HepG2 (cell line): ENCODE results near the gene FAM234B. TPM values are rescaled to one million over a fixed set of nuclear protein-coding genes. Genes with fewer than 3 reads are reported as not detected.
A peak's percentile ranks its signal among the peaks of the same experiment; 100 is the strongest.

Experiments used
- ASH2L ChIP-seq: fragments of 300-600, 200-600 bp; sonication (generic); IDR thresholded peaks from 2 replicates; pipeline ENCODE4 v1.7.0; 2017; ENCODE audit warnings: low read depth, mild to moderate bottlenecking, moderate library complexity, mixed read lengths, low read length; ENCODE audit not compliant: insufficient read length
- GABPB1 ChIP-seq: IDR thresholded peaks from 2 replicates; pipeline ENCODE4 v1.6.1; 2016; ENCODE audit warnings: mild to moderate bottlenecking, missing genetic modification reagents, moderate library complexity, missing compliant biosample characterization
- GLI4 ChIP-seq: sonication (generic); formaldehyde crosslinking; IDR thresholded peaks from 2 replicates; pipeline ENCODE4 v1.5.1; 2020; ENCODE audit warnings: missing genetic modification reagents, mild to moderate bottlenecking, moderate library complexity, borderline replicate concordance
- GLMP ChIP-seq: sonication (generic); formaldehyde crosslinking; IDR thresholded peaks from 2 replicates; pipeline ENCODE4 v1.9.0; 2021; ENCODE audit warnings: missing genetic modification reagents, mild to moderate bottlenecking, borderline replicate concordance
- ISL2 ChIP-seq: sonication (generic); formaldehyde crosslinking; IDR thresholded peaks from 2 replicates; pipeline ENCODE4 v1.5.0; 2020; ENCODE audit warnings: missing genetic modification reagents
- MTF1 ChIP-seq: sonication (generic); formaldehyde crosslinking; IDR thresholded peaks from 2 replicates; pipeline ENCODE4 v1.5.0; 2020; ENCODE audit warnings: missing genetic modification reagents
- RFXAP ChIP-seq: sonication (generic); formaldehyde crosslinking; IDR thresholded peaks from 2 replicates; pipeline ENCODE4 v1.4.0; 2020; ENCODE audit warnings: missing genetic modification reagents, borderline replicate concordance
- SRSF9 ChIP-seq: fragments of 200-400 bp; formaldehyde crosslinking; IDR thresholded peaks from 2 replicates; pipeline ENCODE4 v1.6.1; 2018; ENCODE audit warnings: borderline replicate concordance, mild to moderate bottlenecking, low read depth, low read length; ENCODE audit not compliant: insufficient read depth, poor library complexity, severe bottlenecking
- TCF12 ChIP-seq, 2 experiments: fragments of 450-650 bp in 1 of 2; sonication (generic) in 1 of 2; formaldehyde crosslinking in 1 of 2; IDR thresholded peaks; 2 replicates each; pipeline versions ENCODE4 v1.6.1 to v1.8.0; 2017 to 2022; ENCODE audit warnings: antibody characterized with exemption in 1 of 2, mild to moderate bottlenecking in 1 of 2, missing genetic modification reagents in 1 of 2, moderate library complexity in 1 of 2
- TMF1 ChIP-seq: sonication (generic); formaldehyde crosslinking; IDR thresholded peaks from 2 replicates; pipeline ENCODE4 v1.8.1; 2022; ENCODE audit warnings: low read depth, missing genetic modification reagents
- UBTF ChIP-seq: sonication (generic); formaldehyde crosslinking; IDR thresholded peaks from 2 replicates; pipeline ENCODE4 v1.4.0; 2020; ENCODE audit warnings: mild to moderate bottlenecking, missing genetic modification reagents
- YY1 ChIP-seq: IDR thresholded peaks from 2 replicates; pipeline ENCODE4 v1.6.1; 2011; ENCODE audit warnings: low read length, low read depth, moderate library complexity, mild to moderate bottlenecking; ENCODE audit not compliant: insufficient read depth, insufficient replicate concordance
- ZFP41 ChIP-seq: sonication (generic); formaldehyde crosslinking; IDR thresholded peaks from 2 replicates; pipeline ENCODE4 v1.4.0; 2020; ENCODE audit warnings: mild to moderate bottlenecking, missing genetic modification reagents, borderline replicate concordance
- ZFX ChIP-seq: sonication (generic); formaldehyde crosslinking; IDR thresholded peaks from 2 replicates; pipeline ENCODE4 v1.4.0; 2020; ENCODE audit warnings: mild to moderate bottlenecking, low read depth, missing genetic modification reagents, moderate library complexity
- ZMAT5 ChIP-seq: sonication (generic); formaldehyde crosslinking; IDR thresholded peaks from 2 replicates; pipeline ENCODE4 v1.5.0; 2020; ENCODE audit warnings: mild to moderate bottlenecking, low read depth, missing genetic modification reagents, borderline replicate concordance
- ZMYM2 ChIP-seq: sonication (generic); formaldehyde crosslinking; IDR thresholded peaks from 2 replicates; pipeline ENCODE4 v1.8.0; 2022; ENCODE audit warnings: mild to moderate bottlenecking, missing genetic modification reagents
- ZNF44 ChIP-seq: sonication (generic); formaldehyde crosslinking; IDR thresholded peaks from 2 replicates; pipeline ENCODE4 v1.5.1; 2020; ENCODE audit warnings: mild to moderate bottlenecking, missing genetic modification reagents
- ZNF530 ChIP-seq: sonication (generic); formaldehyde crosslinking; IDR thresholded peaks from 2 replicates; pipeline ENCODE4 v1.5.0; 2020; ENCODE audit warnings: low read depth, mild to moderate bottlenecking, missing genetic modification reagents
- ZNF549 ChIP-seq: sonication (generic); formaldehyde crosslinking; IDR thresholded peaks from 2 replicates; pipeline ENCODE4 v1.5.0; 2020; ENCODE audit warnings: missing genetic modification reagents
- ZNF569 ChIP-seq: sonication (generic); formaldehyde crosslinking; IDR thresholded peaks from 2 replicates; pipeline ENCODE4 v1.5.0; 2020; ENCODE audit warnings: mild to moderate bottlenecking, missing genetic modification reagents, moderate library complexity, borderline replicate concordance
- ZNF703 ChIP-seq: sonication (generic); formaldehyde crosslinking; IDR thresholded peaks from 2 replicates; pipeline ENCODE4 v1.5.1; 2020; ENCODE audit warnings: missing genetic modification reagents, mild to moderate bottlenecking, moderate library complexity, borderline replicate concordance
- ZNF816 ChIP-seq: sonication (generic); formaldehyde crosslinking; IDR thresholded peaks from 2 replicates; pipeline ENCODE4 v1.8.0; 2022; ENCODE audit warnings: missing genetic modification reagents, mild to moderate bottlenecking, borderline replicate concordance
- ZNF841 ChIP-seq: sonication (generic); formaldehyde crosslinking; IDR thresholded peaks from 2 replicates; pipeline ENCODE4 v1.8.1; 2023; ENCODE audit warnings: missing genetic modification reagents, borderline replicate concordance
- ZNF879 ChIP-seq: sonication (generic); formaldehyde crosslinking; IDR thresholded peaks from 2 replicates; pipeline ENCODE4 v1.8.1; 2023; ENCODE audit warnings: missing genetic modification reagents
- ZSCAN30 ChIP-seq: sonication (generic); formaldehyde crosslinking; IDR thresholded peaks from 2 replicates; pipeline ENCODE4 v1.5.0; 2020; ENCODE audit warnings: mild to moderate bottlenecking, missing genetic modification reagents
- polyA plus RNA-seq, 8 experiments: library from polyadenylated mRNA; depleted of rRNA in 3 of 8; stranded (reverse) in 7 of 8; unstranded in 1 of 8; fragments of >200 nt; fragmentation: Illumina TruSeq in 4 of 8; extraction: Trizol in 4 of 8; gene quantifications; 2 replicates each; pipeline versions ENCODE4 v1.2.1 to v1.2.3, GENCODE V29; 2011 to 2016; ENCODE audit warnings: low read depth in 4 of 8, missing spikeins in 1 of 8, mixed read lengths in 1 of 8; ENCODE audit not compliant: insufficient read depth in 1 of 8
- total RNA-seq, 5 experiments: library from RNA; depleted of rRNA; stranded (reverse); fragments of >200 nt; fragmentation: Illumina TruSeq; extraction: Trizol; gene quantifications; 2 replicates each; pipeline ENCODE4 v1.2.3, GENCODE V29; 2016; ENCODE audit warnings: low read depth in 1 of 5

Gene FAM234B
- total and polyA plus RNA-seq, 2 of the 13 experiments (the other 11 are each of a cell fraction or from before 2014, with no cell fraction given): 7.8 to 13.8 TPM

- TF ChIP-seq UBTF (CRISPR knock-in tag) (no peak), ZNF703 (CRISPR knock-in tag) (no peak), YY1 (no peak), TCF12 (IDR thresholded peaks at IDR 0.05) (no peak), TCF12 (CRISPR knock-in tag; IDR thresholded peaks at IDR 0.05) (no peak), ZNF816 (CRISPR knock-in tag) (no peak), ZNF879 (CRISPR knock-in tag) (no peak), ZMYM2 (CRISPR knock-in tag) (no peak), ZMAT5 (no peak), ISL2 (no peak), ZNF841 (no peak), ZNF569 (no peak), ZNF549 (CRISPR knock-in tag) (no peak), ASH2L (peak; percentile 7), GLMP (CRISPR knock-in tag) (no peak), GABPB1 (CRISPR knock-in tag) (peak; percentile 43), ZFX (peak; percentile 50; the same call in 1 of the 2 replicates), GLI4 (no peak), SRSF9 (no peak), ZFP41 (CRISPR knock-in tag) (no peak), RFXAP (CRISPR knock-in tag) (no peak), ZNF44 (no peak), MTF1 (CRISPR knock-in tag) (no peak), ZSCAN30 (CRISPR knock-in tag) (no peak), ZNF530 (no peak), TMF1 (CRISPR knock-in tag) (no peak)
Measured at GRCh38 chr12:13100882-13101769, 56.9 kb downstream of the FAM234B start (continued).
